ENCODE data around the gene ZFPM1.

The ZFPM1 gene

DNA sequence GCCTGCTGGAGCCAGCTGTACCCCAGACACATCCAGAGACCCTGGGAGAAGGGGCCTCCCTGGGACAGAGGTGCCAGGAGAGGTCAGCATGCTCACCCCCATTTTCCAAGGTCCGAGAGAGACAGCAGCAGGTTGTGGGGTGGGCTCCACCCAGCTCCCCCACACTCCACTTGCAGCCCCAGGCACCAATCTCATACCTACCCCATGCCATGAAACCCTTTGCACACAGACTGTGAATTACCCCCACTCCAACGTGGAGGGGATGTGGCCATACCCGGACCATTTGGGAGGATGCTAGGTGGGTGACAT, 34.0 kb downstream of the ZFPM1 start:
- Histone ChIP-seq H3K4me3 (ENCODE audit: low read depth, low read length) (no peak overlapping the region), H3K4me2 (ENCODE audit: low read length) (no peak overlapping the region), H3K9ac (no peak overlapping the region), H2AFZ (no peak overlapping the region), H3K4me1 (peaks cover 25% of the 10 kb centered on the region), H3K27me3 (ENCODE audit: control insufficient read depth, insufficient read depth, low read length) (no peaks in the 10 kb centered on the region), H3K9me3 (ENCODE audit: control insufficient read depth, low read length) (no peaks in the 10 kb centered on the region), H3K79me2 (peaks cover 18% of the 10 kb centered on the region), H3K27ac (no peak overlapping the region), H3K36me3 (ENCODE audit: control insufficient read depth, insufficient read depth, low read length) (no peaks in the 10 kb centered on the region)
- TF ChIP-seq, protein P1, sequence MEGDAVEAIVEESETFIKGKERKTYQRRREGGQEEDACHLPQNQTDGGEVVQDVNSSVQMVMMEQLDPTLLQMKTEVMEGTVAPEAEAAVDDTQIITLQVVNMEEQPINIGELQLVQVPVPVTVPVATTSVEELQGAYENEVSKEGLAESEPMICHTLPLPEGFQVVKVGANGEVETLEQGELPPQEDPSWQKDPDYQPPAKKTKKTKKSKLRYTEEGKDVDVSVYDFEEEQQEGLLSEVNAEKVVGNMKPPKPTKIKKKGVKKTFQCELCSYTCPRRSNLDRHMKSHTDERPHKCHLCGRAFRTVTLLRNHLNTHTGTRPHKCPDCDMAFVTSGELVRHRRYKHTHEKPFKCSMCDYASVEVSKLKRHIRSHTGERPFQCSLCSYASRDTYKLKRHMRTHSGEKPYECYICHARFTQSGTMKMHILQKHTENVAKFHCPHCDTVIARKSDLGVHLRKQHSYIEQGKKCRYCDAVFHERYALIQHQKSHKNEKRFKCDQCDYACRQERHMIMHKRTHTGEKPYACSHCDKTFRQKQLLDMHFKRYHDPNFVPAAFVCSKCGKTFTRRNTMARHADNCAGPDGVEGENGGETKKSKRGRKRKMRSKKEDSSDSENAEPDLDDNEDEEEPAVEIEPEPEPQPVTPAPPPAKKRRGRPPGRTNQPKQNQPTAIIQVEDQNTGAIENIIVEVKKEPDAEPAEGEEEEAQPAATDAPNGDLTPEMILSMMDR (IDR thresholded peaks at IDR 0.05): no peak

DNA sequence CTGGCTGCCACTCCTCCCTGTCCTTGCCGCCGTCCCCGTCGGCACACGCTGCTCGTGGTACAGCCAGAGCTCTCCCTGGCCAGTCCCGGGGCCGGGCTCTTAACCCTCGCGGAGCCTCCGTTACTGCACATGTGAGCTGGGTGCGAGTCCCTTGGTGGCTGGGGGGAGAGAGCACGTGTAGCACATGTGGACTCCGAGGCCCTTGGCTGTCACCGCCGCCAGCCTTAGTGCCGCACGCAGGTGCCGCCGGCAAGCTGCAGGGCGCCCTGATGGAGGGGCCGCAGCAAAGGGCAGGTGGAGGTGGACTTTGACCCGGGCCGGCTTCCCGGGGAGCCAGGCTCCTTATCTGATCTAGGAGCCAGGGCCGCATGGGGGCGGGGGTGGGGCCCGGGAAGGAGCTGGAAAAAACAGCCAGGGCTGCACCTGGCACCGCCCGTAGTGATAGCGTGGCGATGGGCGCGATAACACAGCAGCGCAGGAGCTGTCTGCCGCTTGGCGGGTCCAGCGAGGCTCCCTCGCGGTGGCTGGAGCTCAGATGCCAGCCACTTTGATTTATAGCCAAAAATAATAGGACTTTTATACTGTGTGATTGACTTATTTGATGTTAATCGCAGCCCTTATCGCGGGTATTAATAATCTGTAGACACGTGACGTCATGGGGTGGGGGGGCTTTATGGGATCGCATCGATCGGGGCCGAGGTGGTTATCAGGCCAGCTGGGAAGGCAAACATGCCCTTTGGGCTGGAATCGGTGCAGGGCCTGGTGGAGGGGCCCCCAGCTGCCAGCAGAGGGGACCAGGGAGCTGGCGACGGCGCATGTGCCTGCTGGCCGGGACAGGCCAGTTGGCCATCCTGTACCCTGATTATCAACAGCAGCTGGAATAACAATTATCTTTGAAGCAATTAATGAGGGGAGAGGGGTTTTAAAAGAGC, 35.1 kb downstream of the ZFPM1 start:
- Histone ChIP-seq H3K36me3 (ENCODE audit: control insufficient read depth, insufficient read depth, low read length) (no peaks in the 10 kb centered on the region), H3K9me3 (ENCODE audit: control insufficient read depth, low read length) (no peaks in the 10 kb centered on the region), H3K4me3 (ENCODE audit: low read depth, low read length) (peak overlapping the region; percentile 14), H2AFZ (no peak overlapping the region), H3K27me3 (ENCODE audit: control insufficient read depth, insufficient read depth, low read length) (no peaks in the 10 kb centered on the region), H3K4me1 (peaks cover 18% of the 10 kb centered on the region), H3K9ac (no peak overlapping the region), H3K27ac (no peak overlapping the region), H3K79me2 (peaks cover 9% of the 10 kb centered on the region), H3K4me2 (ENCODE audit: low read length) (peak overlapping the region; percentile 51)
- TF ChIP-seq, protein P1 (IDR thresholded peaks at IDR 0.05): no peak

DNA sequence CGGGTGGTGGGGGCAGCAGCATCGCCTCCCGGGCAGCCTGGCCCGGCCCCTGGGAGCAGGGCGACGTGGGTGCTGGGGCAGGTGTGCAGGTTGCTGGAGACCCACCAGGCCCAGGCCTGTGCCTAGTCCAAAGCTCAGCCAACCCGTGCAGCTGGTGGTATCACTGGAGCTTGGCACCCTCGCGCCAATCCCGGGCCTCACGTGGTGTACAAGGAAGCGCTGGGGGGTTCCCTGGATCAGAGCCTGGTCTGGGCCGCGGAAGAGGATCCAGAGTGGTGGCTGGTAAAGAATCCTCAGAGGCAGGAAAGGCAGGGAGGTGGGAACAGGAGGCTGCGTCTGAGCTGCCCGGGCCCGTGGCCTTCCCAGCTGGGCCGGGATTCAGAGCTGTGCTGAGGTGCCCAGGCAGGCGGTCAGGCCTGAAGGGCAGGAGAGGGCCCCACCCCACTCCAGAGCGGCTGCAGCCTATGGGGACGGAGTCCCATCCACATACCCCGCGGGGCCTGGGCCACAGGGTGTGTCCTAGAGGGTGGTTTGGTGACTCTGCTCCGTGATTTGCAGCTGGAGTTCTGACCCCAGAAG, 36.2 kb downstream of the ZFPM1 start:
- Histone ChIP-seq H3K4me2 (ENCODE audit: low read length) (no peak overlapping the region), H2AFZ (no peak overlapping the region), H3K9ac (no peak overlapping the region), H3K4me1 (peaks cover 18% of the 10 kb centered on the region), H3K27me3 (ENCODE audit: control insufficient read depth, insufficient read depth, low read length) (no peaks in the 10 kb centered on the region), H3K4me3 (ENCODE audit: low read depth, low read length) (no peak overlapping the region), H3K79me2 (peaks cover 9% of the 10 kb centered on the region), H3K36me3 (ENCODE audit: control insufficient read depth, insufficient read depth, low read length) (no peaks in the 10 kb centered on the region), H3K9me3 (ENCODE audit: control insufficient read depth, low read length) (no peaks in the 10 kb centered on the region), H3K27ac (no peak overlapping the region)
- TF ChIP-seq, protein P1 (IDR thresholded peaks at IDR 0.05): no peak

DNA sequence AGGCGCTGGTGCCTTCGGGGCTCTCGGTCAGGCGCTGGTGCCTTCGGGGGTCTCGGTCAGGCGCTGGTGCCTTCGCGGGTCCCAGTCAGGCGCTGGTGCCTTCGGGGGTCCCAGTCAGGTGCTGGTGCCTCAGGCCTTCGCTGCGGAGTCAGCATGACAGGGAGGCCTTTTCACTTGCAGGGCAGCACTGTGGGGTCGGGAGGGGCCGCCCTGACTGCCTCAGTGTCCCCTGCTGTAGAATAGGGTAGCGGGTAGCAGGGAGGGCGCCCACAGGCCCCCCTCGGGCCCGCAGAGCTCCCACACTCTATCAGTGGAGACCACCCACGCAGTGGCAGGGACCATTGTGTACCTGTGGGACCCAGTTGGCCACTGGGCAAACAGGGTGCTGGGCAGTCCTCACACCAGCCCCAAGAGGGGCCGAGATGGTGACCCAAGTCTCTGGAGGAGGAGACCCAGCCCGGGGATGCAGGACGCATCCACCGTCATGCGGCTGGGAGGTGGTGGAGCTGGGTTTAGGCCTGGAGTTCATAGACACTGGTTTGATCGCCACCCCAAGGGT, 38.0 kb downstream of the ZFPM1 start:
- H3K36me3 ChIP-seq (ENCODE audit: control insufficient read depth, insufficient read depth, low read length): no peaks in the 10 kb centered on the region

More for the DNA sequence above, 38.0 kb downstream of the ZFPM1 start:
- Histone ChIP-seq H3K27me3 (ENCODE audit: control insufficient read depth, insufficient read depth, low read length) (no peaks in the 10 kb centered on the region), H3K9me3 (ENCODE audit: control insufficient read depth, low read length) (no peaks in the 10 kb centered on the region), H3K27ac (no peak overlapping the region), H3K79me2 (peaks cover 9% of the 10 kb centered on the region), H3K9ac (no peak overlapping the region), H2AFZ (no peak overlapping the region), H3K4me1 (peaks cover 18% of the 10 kb centered on the region), H3K4me2 (ENCODE audit: low read length) (no peak overlapping the region), H3K4me3 (ENCODE audit: low read depth, low read length) (no peak overlapping the region)
- TF ChIP-seq, protein P1 (IDR thresholded peaks at IDR 0.05): no peak

All from parathyroid adenoma (tissue), 2 donors.